Activated CD4-positive, alpha-beta T cell treated with anti-CD3 and anti-CD28 coated beads, Interleukin-10, Interleukin-2, amounts not matched to agents 100 ng/mL and 50 ng/mL, durations not matched to agents 16 hours and 8 hours (primary cell): ENCODE data around the gene IQSEC1.
A peak's percentile ranks its signal among the peaks of the same experiment; 100 is the strongest.

Experiments
- DNase-seq: peaks from one replicate; pipeline ENCODE4 v3.0.0-alpha.2; 2020

Gene IQSEC1

GRCh38 chr3:13085081-13085845 is 12.0 kb upstream of the IQSEC1 start:
- DNase-seq, result no peak

GRCh38 chr3:13083898-13084297 is 10.7 kb upstream of the IQSEC1 start:
- no peak for DNase-seq

GRCh38 chr3:13083254-13083653 is 10.0 kb upstream of the IQSEC1 start:
- DNase-seq, result no peak

GRCh38 chr3:13082677-13083076 is 9.4 kb upstream of the IQSEC1 start:
- no peak for DNase-seq

- DNase-seq, result no peak
These were observed 8.6 kb upstream of the IQSEC1 start for GRCh38 chr3:13081603-13082360.

GRCh38 chr3:13080591-13080990 is 7.4 kb upstream of the IQSEC1 start:
- DNase-seq, result no peak

GRCh38 chr3:13080026-13080425 is 6.8 kb upstream of the IQSEC1 start:
- DNase-seq, result no peak

GRCh38 chr3:13079510-13079909 is 6.3 kb upstream of the IQSEC1 start:
- DNase-seq, result no peak

- DNase-seq, result no peak
These were observed 5.8 kb upstream of the IQSEC1 start for GRCh38 chr3:13079051-13079450.

- peak; percentile 11 for DNase-seq
These were observed 5.1 kb upstream of the IQSEC1 start for GRCh38 chr3:13078163-13078905.

- no peak for DNase-seq
These were observed 4.4 kb upstream of the IQSEC1 start for GRCh38 chr3:13077431-13078162.

- no peak for DNase-seq
These were observed 2.9 kb upstream of the IQSEC1 start for GRCh38 chr3:13075986-13076654.

GRCh38 chr3:13075318-13075717 is 2.1 kb upstream of the IQSEC1 start:
- DNase-seq, result no peak

- no peak for DNase-seq
These were observed 762 bp upstream of the IQSEC1 start for GRCh38 chr3:13074006-13074375.

- DNase-seq, result no peak
These were observed 466 bp downstream of the IQSEC1 start for GRCh38 chr3:13072600-13073325.

GRCh38 chr3:13072239-13072599 is 1.0 kb downstream of the IQSEC1 start:
- DNase-seq, result no peak

- DNase-seq, result no peak
These were observed 1.5 kb downstream of the IQSEC1 start for GRCh38 chr3:13071695-13072094.

GRCh38 chr3:13070391-13071070 is 2.7 kb downstream of the IQSEC1 start:
- DNase-seq, result no peak

- peak; percentile 85 for DNase-seq
These were observed 3.7 kb downstream of the IQSEC1 start for GRCh38 chr3:13069495-13069894.

GRCh38 chr3:13068269-13069010 is 4.8 kb downstream of the IQSEC1 start:
- DNase-seq, result no peak
